NCI-H146 treated with DMSO at 0.1 percent for 48 hours (cell line): ENCODE data around the gene HECTD1.
"Not testable (repeated sequence)": the region's sequence is repeated elsewhere in the genome, so short reads cannot be mapped to it uniquely, and the experiment has no call there.

ENCODE experiments used
- DNase-seq: peaks from one replicate; lab custom pipeline; 2025; ENCODE audit not compliant: unreplicated experiment; lab: John Stamatoyannopoulos, UW

HECTD1 gene

DNA sequence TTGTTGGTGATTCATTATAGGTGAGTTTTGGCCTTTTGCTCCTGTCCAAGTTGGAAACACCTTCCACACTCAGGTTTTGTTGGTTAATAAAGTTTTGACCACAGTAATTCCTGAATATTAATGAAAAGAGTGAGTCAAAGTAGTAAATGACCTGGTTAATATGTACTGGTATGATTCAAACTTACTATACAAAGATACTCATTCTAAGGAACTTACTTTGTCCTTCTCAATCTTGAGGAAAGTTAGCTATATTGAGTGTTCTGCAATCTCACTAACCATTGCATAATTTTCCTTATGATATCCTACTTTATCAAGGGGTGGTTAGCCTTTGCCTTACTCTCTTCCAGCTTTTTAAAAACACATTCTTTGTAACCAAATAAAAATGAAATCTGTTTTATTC, 20.9 kb upstream of the HECTD1 start:
- DNase-seq = no peak

DNA sequence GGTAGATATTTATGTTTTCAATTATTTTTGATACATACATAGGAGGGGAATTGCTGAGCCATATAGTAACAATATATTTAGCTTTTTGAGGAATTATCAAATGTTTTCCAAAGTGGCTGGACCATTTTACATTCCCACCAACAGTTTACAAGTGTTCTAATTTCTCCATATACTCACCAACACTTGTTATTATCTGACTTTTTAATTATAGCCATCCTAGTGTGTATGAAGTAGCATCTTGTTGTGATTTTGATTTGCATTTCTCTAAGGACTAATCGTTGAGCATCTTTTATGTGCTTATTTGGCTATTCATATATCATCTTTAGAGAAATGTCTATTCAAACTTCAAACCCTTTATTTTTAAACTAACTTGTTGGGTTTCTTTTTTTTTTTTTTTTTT, 17.2 kb upstream of the HECTD1 start:
- DNase-seq = no peak

DNA sequence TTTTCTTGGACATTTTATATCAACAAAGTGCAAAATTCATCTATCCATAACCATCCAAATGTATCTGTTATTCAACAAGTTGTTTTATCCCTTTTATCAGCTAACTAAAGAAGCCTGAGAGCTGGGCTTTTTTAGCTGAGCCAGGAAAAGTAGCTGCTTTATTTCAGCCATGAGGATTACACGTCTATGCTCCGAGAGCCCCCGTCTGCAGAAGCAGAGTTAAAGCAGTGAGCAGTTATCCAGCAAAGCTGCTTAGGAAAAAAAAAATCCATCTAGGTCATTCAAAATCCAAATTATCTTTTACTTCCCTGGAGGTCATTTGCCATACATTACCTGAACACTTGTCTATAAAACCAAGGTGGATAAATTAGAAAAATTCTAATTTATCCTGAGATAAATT, 15.7 kb upstream of the HECTD1 start:
- no peak for DNase-seq

DNA sequence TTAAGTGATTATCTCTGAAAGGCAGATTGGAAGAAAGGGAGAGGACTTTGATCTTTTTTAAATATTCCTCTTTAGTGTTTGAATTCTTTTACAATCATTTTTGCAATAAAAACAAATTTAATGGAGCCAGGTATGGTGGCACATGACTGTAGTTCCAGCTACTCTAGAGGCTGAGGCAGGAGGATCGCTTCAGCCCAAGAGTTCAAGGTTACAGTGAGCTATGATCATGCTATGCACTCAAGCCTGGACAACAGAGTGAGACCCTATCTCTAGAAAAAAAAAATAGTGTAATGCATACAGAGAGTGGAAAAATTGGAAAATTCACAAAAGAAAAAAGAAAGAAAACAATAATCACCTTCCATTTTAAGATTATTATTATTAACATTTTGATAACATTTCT, 15.2 kb upstream of the HECTD1 start:
- DNase-seq = no peak

DNA sequence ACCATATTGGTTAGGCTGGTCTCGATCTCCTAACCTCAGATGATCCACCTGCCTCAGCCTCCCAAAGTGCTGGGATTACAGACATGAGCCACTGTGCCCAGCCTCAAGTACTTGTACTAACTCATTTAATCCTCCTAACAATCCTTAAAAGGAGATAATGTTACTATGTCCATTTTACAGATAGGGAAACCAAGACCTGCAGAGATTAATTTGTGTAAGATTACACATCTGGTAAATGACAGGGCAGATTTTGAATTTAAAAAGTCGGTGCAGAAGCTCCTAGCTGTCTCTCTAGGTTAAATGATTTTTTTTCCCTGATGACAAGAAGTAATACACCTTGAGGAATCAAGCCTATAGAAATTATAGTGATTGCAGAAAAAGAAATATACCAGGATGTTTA, 13.7 kb upstream of the HECTD1 start:
- DNase-seq = no peak

DNA sequence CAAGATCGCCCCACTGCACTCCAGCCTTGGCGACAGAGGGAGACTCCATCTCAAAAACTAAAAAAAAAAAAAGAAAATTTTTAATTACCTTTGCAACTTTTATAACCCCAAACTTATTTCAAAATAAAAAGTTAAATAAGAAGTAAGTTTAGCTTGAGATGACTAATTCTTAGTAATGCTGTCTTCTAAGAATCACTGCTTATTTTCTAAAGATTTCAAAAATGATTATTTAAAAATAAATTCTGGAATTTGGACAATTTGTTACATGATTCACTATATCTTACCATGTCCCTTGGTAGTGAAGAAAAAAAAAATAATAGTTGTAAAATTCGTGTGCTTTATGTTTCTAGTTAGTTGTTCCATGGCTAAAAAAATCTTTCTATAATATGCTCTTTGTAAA, 11.6 kb upstream of the HECTD1 start:
- no peak for DNase-seq

DNA sequence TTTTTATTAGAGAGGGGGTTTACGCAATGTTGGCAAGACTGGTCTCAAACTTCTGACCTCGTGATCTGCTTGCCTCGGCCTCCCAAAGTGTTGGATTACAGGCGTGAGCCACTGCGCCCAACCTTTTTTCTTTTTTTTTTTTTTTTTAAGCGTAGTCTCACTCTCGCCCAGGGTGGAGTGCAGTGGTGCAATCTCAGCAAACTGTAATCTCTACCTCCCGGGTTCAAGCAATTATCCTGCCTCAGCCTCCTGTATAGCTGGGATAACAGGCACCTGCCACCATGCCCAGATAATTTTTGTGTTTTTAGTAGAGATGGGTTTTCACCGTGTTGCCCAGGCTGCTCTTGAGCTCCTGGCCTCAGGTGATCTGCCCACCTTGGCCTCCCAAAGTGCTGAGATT, 8.8 kb upstream of the HECTD1 start:
- DNase-seq = no peak

DNA sequence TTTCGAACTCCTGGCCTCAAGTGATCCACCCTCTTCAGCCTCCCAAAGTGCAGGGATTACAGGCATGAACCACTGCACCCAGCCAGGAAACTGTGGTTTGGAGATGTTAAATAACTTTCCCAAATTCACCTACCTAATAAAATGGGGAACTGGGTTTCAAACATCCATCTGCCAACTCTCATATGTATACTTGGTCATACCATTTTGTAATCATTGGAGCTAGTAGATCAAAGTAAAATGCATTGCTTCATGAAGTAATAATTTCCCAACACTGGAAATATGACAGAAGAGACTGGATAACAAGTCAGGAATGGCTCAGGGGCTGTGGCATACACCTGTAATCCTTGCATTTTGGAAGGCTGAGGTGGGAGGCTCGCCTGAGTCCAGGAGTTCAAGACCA, 5.3 kb upstream of the HECTD1 start:
- no peak for DNase-seq

DNA sequence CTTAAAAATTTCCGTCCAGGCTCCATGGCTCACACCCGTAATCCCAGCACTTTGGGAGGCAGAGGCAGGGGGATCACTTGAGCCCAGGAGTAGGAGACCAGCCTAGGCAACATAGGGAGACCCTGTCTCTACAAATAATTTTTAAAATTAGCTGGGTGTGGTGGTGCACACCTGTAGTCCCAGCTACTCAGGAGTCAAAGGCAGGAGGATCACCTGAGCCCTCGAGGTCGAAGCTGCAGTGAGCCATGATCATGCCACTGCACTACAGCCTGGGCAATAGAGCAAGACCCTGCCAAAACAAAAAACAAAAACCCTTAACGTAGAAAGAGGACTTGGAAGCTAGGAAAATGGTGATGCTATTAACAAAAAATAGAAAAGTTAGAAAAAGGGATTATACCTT, 2.0 kb upstream of the HECTD1 start:
- DNase-seq = no peak

DNA sequence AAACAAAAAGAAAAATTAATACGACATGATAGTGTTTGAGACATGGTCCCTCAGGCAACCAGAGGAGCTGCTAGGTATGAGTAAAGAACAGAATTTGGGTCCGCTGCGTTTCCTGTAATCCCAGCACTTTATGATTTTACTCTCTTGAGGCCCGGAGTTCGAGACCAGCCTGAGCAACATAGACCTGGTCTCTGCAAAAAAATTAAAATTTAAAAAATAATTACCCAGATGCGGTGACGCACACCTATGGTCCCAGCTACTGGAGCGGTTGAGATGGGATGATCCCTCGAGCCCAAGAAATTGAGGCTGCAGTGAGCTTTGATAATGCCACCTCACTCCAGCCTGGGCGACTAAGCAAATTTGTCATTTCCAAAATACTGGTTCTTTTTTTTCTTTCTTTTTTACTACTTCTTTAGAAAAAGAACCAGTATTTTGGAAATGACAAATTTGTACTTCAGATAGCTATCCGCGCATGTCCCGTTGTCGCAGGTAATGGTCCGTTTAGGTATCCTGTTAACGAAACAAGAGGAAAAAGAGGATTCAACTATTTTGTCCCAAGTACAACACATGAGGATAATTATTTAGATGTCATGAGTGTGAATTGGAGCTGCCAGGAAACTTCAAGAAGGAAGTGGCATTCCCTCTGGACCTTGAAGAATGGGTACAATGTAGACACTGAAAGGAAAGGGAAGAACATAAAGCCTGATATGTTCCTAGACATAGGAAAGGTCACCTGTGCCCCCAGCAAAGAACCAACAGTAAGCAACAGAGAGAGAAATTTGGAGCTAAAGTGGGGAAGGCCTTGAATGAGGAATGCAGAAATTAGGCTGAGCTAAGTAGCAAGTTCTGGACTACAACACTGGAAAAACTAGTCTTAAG, 1.2 kb upstream of the HECTD1 start:
- no peak for DNase-seq

DNA sequence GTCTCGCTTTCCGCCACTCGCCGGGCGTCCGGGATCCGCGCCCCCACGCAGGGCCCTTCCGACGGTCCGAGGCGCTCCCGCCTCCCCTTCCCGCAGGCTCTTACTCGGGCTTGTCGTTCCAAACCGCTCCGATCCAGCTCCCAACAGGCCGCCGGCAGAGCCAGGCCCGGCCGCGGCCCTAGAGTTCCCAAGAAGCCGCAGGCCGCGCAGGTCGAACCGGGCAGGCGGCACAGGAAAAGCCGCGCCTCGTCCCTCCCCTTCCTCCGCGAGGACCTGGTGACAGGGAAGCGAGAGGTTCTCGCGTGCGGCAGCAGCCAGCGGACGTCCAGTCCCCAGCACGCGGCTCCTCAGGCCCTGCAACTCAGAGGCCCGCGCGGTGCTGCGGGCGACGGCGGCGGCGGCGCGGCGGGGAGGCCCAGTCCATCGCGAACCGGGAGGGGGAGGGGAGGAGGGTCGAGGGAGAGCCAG, 272 bp downstream of the HECTD1 start:
- no peak for DNase-seq

DNA sequence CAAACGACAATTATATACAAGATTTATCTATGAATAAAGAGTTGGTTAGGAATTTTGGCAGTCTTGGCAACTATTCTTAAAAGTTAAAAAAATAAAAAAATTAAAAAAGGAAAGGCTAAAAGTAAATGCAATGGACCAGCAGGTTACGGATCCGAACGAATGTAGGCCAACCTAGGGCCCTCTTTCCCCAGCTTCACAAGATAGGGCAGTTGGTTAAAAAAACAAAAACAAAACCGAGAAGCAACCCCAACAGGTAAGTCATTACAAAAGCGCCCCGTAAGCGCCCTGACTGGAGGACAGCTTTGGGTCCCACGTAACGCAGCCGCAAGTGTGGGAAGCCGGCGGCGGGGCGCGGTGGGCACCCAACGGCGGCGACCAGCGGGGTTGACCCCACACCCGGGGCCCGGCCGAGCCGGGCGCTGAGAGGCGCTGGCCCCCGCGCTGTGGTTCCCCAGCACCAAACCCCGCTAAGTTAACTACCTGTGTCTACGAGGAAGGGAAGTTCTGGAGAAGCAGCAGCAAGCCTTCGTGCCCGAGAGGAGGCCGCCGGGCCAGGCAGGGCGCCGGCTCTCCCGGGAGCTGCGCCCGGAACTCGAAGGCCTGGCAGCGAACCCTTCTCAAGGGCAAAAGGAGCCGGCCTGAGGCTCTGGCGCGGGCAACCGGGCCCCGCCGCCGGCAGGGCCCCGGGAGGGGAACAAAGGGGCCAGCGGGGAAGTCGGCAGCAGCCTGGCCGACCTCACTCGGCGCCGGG, 882 bp downstream of the HECTD1 start:
- DNase-seq = no peak

DNA sequence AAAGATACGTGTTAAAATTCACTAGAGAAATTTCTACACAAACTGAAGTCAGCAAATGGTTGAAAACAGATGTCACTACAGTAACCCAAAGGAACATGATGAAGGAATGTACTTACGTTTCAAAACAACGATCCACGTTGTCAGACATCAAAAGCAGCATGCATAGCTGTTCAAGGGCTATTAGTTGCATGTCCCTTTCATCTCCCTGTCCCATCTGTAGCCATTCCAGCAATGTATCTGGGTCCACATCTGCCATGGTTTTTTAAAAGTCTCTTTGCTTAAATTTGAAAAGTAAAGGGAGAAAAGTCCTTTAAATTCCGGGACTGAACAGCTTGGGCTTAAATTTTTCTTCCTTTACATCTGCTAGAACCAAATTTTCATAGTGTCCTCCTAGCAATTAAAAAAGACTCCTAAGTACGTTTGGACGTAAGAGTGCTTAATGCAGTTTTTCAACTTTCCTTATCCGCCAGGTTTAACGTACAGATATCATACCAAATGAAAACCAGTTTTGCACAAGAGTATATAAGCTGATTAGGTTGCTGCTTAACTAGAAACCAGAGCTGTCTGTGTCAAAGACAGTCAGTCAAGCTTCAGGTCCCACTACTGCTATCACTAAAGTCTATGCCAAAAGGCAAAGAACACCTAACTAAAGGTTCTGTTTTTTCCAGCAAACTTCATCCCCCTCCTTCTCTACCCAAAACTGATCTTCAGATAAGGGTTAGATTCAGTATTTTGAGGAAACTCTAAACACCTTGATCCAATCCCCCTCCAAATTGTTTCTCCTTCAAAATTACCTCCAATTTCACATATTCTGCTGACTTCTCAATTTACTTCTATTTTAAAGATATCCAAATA, 1.7 kb downstream of the HECTD1 start:
- no peak for DNase-seq

DNA sequence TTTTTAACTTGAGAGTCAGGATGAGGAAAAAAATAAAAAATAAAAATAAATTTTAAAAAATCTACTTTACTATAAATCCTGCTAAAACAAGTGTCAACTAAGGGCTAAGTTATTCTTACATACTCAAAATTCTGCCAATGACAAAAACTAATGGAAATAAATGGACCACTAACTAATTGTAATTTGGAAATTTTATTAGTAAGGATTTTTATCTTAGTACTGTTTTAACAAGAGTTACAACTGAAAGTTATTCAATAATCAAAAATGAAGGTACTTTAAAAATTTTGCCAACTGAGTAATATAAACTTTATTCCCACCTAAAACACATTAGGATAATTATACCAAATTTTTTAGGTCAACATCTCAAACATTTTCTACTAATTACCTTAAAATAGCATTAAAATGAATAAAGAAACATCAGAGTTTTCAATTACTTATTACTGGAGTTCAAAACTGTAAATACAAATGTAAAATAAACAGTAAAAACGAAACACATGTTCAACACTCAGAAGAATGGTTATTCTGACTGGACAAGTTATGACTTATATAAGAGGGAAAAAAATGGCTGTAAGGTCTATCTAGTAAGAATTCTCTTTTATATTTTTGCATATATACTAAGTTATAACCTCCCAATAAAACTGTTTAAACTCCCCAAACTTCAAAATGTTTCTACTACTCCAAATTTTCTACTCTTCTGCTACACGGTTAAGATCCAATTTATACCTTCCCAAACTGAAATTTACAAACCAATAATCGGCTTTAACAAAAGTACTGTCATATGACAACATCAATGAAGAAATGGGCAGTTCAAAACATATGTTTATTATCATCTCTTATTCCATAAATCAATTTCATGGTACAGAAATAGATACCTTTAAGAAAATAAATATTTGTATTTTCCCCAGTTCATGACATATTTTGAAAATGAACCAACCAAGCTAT, 2.7 kb downstream of the HECTD1 start:
- DNase-seq = no peak

DNA sequence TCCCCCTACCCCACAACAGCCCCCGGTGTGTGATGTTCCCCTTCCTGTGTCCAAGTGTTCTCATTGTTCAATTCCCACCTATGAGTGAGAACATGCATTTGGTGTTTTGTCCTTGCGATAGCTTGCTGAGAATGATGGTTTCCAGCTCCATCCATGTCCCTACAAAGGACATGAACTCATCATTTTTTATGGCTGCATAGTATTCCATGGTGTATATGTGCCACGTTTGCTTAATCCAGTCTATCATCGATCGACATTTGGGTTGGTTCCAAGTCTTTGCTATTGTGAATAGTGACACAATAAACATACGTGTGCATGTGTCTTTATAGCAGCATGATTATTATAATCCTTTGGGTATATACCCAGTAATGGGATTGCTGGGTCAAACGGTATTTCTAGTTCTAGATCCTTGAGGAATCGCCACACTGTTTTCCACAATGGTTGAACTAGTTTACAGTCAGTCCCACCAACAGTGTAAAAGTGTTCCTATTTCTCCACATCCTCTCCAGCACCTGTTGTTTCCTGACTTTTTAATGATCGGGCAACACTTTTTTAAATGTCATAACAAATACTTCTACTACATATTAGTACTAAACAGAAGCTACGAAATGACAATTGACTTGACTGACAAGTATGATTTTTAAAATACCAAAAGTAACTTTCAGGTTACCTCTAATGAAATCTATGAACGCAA, 3.5 kb downstream of the HECTD1 start:
- not testable (repeated sequence) for DNase-seq

DNA sequence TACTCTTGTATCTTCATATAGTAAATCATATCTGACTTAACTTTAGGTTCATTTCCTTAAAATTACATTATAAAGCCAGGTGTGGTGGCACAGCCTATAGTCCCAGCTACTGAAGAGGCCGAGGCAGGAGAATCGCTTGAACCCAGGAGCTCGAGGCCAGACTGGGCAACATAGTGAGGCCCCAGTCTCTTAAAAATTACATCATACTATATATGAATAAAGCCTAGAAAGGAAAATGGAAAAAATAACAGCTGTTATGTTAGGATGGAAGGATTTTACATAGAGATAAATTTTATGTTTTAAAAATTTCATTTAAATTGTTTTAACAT, 4.2 kb downstream of the HECTD1 start:
- DNase-seq = no peak

DNA sequence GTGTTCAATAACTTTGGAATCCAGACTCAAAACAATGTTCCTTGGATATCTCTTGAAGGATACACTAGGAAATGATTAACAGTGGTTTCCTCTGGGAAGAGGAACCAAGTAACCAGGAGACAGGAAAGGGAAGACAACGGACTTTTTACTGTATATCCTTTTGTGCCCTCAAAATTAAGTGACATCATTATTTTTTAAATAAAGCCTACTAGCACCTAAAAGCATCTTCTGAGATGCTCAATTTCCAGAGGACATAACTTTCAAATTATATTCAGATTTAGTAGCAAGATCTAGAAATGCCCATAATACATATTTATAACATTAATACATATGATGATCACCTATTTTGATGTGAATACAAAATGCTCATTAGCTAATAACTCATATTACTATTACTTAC, 6.5 kb downstream of the HECTD1 start:
- no peak for DNase-seq

DNA sequence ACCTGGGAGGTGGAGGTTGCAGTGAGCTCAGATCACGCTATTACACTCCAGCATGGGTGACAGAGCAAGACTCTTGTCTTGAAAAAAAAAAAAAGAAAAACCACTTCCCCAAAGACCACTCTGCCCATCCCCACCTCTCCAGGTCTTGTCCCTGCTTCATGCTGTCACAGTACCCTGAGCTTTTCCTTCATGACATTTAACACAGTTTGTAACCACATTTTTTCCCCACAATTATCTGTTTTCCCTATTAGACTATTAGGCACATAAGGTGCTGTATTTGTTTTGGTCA, 6.9 kb downstream of the HECTD1 start:
- DNase-seq = no peak

DNA sequence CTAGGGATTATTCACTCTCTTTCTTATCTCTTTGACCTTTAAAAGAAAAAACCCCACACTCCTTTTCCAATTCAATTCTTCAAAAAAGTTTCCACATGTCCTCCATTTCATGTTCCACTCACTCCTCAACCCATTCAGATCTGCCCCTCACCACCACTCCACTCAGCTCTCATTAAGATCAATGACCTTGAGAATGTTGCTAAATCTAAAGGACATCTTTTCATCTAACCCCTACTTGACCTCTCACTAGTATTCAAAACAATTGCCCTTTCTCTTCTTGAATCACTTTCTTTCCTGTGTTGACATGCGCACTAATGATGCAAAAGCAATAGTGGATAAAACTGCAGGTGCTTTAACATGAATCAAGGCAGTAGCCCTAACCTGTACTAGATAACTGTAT, 9.9 kb downstream of the HECTD1 start:
- no peak for DNase-seq

DNA sequence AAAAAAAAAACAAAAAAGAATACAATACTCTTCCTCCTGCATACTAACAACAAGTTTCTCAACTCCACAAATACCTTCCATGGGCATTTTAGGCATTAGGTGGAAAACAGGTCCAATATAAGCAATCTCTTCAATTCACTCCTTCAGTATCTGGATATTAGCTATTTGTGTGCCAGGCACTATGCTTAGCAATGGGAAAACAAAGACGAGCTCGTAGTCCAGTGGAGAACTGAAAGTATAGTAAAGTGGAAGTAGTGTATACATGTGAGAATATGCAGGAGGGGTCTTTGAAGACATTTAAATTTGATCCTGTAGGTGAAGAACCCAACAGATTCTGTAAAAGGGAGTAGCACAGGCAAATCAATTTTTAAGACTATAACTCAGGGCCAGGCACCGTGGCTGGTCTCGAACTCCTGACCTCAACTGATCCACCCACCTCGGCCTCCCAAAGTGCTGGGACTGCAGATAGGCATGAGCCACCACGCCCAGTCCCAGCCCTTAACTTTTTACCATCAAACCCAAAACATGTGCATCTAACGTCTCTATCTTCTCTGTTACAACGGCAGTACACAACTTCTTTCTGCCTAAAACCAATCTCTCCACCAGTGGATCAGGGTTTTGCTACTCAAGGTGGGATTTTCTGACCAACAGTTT, 10.6 kb downstream of the HECTD1 start:
- no peak for DNase-seq
